ENCODE data around the gene EID2.

EID2 gene

GRCh38 chr19:39508629-39509028 is 31.3 kb downstream of the EID2 start:
- Histone ChIP-seq H4K91ac (ENCODE audit: low read depth, low read length, poor library complexity) (no peak overlapping the region), H3K27me3 (ENCODE audit: control insufficient read depth in 3 of 3, insufficient read depth in 3 of 3, low read depth in 1 of 3, low read length in 3 of 3) (peaks cover 10 to 54% (median 49%) of the 10 kb centered on the region in 3 experiments)

GRCh38 chr19:39507715-39508364 is 32.1 kb downstream of the EID2 start:
- Histone ChIP-seq H3K79me1 (ENCODE audit: low read depth, low read length) (no peaks in the 10 kb centered on the region), H3K9ac (ENCODE audit: low read depth, low read length, poor library complexity) (no peak overlapping the region), H2BK15ac (ENCODE audit: low read length) (peak overlapping the region; percentile 56), H3K4me3 (ENCODE audit: low read length in 2 of 2) (peak overlapping the region; percentile 47 to 82), H2AK5ac (ENCODE audit: low read depth, low read length) (peak overlapping the region; percentile 3), H2AFZ (ENCODE audit: low read length) (peak overlapping the region; percentile 95), H2BK5ac (ENCODE audit: low read length) (peak overlapping the region; percentile 62), H3K9me3 (replicated peaks in 1 of 2; ENCODE audit: control insufficient read depth in 2 of 2, insufficient read depth in 1 of 2, low read depth in 1 of 2, low read length in 2 of 2) (peaks cover 0 to 7% of the 10 kb centered on the region in 2 donors), H2BK120ac (ENCODE audit: low read depth, low read length) (no peak overlapping the region), H4K8ac (ENCODE audit: low read depth, low read length) (no peak overlapping the region), H3K36me3 (replicated peaks in 1 of 2; ENCODE audit: control insufficient read depth in 2 of 2, insufficient read depth in 2 of 2, low read length in 2 of 2) (no peaks in the 10 kb centered on the region), H3K4me1 (ENCODE audit: control insufficient read depth in 2 of 2, insufficient read depth in 1 of 2, low read depth in 1 of 2, low read length in 2 of 2) (no peaks in the 10 kb centered on the region), H2BK12ac (ENCODE audit: low read length) (no peak overlapping the region), H3K4me2 (ENCODE audit: insufficient read depth, low read length, poor library complexity, severe bottlenecking) (peak overlapping the region; percentile 93), H3K14ac (ENCODE audit: low read length) (no peak overlapping the region), H3K27me3 (ENCODE audit: control insufficient read depth in 3 of 3, insufficient read depth in 3 of 3, low read depth in 1 of 3, low read length in 3 of 3) (peaks cover 10 to 56% (median 52%) of the 10 kb centered on the region in 3 experiments), H4K91ac (ENCODE audit: low read depth, low read length, poor library complexity) (no peak overlapping the region), H3K18ac (ENCODE audit: low read length) (peak overlapping the region; percentile 92), H3K27ac (replicated peaks; ENCODE audit: low read length) (no peak overlapping the region), H3K23ac (ENCODE audit: low read depth, low read length, poor library complexity) (no peak overlapping the region), H3K4ac (ENCODE audit: low read length) (no peak overlapping the region)
- WGBS, 2 donors (ENCODE audit: extremely low coverage in 2 of 2, insufficient read length in 2 of 2, insufficient replicate concordance in 1 of 2): no CpG with 5 or more reads among the region's 24 CpGs
- no peak for DNase-seq (ENCODE audit: low spot score)

More at GRCh38 chr19:39508629-39509028, 31.3 kb downstream of the EID2 start:
- H3K4me2 ChIP-seq (ENCODE audit: insufficient read depth, low read length, poor library complexity, severe bottlenecking): no peak overlapping the region
- no peak overlapping the region for H3K23ac ChIP-seq (ENCODE audit: low read depth, low read length, poor library complexity)
- peaks cover 0 to 7% of the 10 kb centered on the region in 2 donors for H3K9me3 ChIP-seq (replicated peaks in 1 of 2; ENCODE audit: control insufficient read depth in 2 of 2, insufficient read depth in 1 of 2, low read depth in 1 of 2, low read length in 2 of 2)
- no peak overlapping the region for H3K4me3 ChIP-seq (ENCODE audit: low read length in 2 of 2)
- no peak overlapping the region for H2BK5ac ChIP-seq (ENCODE audit: low read length)
- H3K18ac ChIP-seq (ENCODE audit: low read length): no peak overlapping the region
- no peak overlapping the region for H3K27ac ChIP-seq (replicated peaks; ENCODE audit: low read length)
- WGBS, 2 donors (ENCODE audit: extremely low coverage in 2 of 2, insufficient read length in 2 of 2, insufficient replicate concordance in 1 of 2): no CpG with 5 or more reads among the region's 9 CpGs
- H4K8ac ChIP-seq (ENCODE audit: low read depth, low read length): no peak overlapping the region
- DNase-seq (ENCODE audit: low spot score): no peak
- H3K4ac ChIP-seq (ENCODE audit: low read length): no peak overlapping the region
- H3K36me3 ChIP-seq (replicated peaks in 1 of 2; ENCODE audit: control insufficient read depth in 2 of 2, insufficient read depth in 2 of 2, low read length in 2 of 2): no peaks in the 10 kb centered on the region
- H3K14ac ChIP-seq (ENCODE audit: low read length): no peak overlapping the region
- H2BK12ac ChIP-seq (ENCODE audit: low read length): no peak overlapping the region
- no peak overlapping the region for H3K9ac ChIP-seq (ENCODE audit: low read depth, low read length, poor library complexity)
- no peaks in the 10 kb centered on the region for H3K4me1 ChIP-seq (ENCODE audit: control insufficient read depth in 2 of 2, insufficient read depth in 1 of 2, low read depth in 1 of 2, low read length in 2 of 2)
- H3K79me1 ChIP-seq (ENCODE audit: low read depth, low read length): no peaks in the 10 kb centered on the region
- no peak overlapping the region for H2AFZ ChIP-seq (ENCODE audit: low read length)
- H2BK15ac ChIP-seq (ENCODE audit: low read length): no peak overlapping the region
- H2BK120ac ChIP-seq (ENCODE audit: low read depth, low read length): no peak overlapping the region
- H2AK5ac ChIP-seq (ENCODE audit: low read depth, low read length): no peak overlapping the region

DNA sequence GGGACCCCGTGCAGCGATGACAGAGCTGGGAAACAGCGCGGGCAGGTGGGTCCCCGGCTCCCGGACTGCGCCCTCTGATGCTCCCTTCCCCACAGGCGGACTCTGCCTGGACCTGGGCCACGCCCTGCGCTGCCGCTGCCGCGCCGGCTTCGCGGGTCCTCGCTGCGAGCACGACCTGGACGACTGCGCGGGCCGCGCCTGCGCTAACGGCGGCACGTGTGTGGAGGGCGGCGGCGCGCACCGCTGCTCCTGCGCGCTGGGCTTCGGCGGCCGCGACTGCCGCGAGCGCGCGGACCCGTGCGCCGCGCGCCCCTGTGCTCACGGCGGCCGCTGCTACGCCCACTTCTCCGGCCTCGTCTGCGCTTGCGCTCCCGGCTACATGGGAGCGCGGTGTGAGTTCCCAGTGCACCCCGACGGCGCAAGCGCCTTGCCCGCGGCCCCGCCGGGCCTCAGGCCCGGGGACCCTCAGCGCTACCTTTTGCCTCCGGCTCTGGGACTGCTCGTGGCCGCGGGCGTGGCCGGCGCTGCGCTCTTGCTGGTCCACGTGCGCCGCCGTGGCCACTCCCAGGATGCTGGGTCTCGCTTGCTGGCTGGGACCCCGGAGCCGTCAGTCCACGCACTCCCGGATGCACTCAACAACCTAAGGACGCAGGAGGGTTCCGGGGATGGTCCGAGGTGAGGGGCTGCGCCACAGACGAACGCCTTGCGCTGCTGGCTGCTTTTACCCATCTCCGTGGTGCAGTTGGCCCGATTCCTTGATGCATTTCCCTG is 32.8 kb downstream of the EID2 start:
- H3K14ac ChIP-seq (ENCODE audit: low read length): no peak overlapping the region
- peak overlapping the region; percentile 93 for H3K4me2 ChIP-seq (ENCODE audit: insufficient read depth, low read length, poor library complexity, severe bottlenecking)
- H2BK120ac ChIP-seq (ENCODE audit: low read depth, low read length): no peak overlapping the region
- H3K23ac ChIP-seq (ENCODE audit: low read depth, low read length, poor library complexity): peak overlapping the region; percentile 32
- no peak overlapping the region for H4K8ac ChIP-seq (ENCODE audit: low read depth, low read length)
- no peaks in the 10 kb centered on the region for H3K79me1 ChIP-seq (ENCODE audit: low read depth, low read length)
- H4K91ac ChIP-seq (ENCODE audit: low read depth, low read length, poor library complexity): no peak overlapping the region
- peak overlapping the region; percentile 3 for H2AK5ac ChIP-seq (ENCODE audit: low read depth, low read length)
- H3K27me3 ChIP-seq (ENCODE audit: control insufficient read depth in 3 of 3, insufficient read depth in 3 of 3, low read depth in 1 of 3, low read length in 3 of 3): peaks cover 10 to 58% (median 52%) of the 10 kb centered on the region in 3 experiments
- WGBS, 2 donors (ENCODE audit: extremely low coverage in 2 of 2, insufficient read length in 2 of 2, insufficient replicate concordance in 1 of 2): no CpG with 5 or more reads among the region's 96 CpGs
- peak overlapping the region; percentile 56 for H2BK15ac ChIP-seq (ENCODE audit: low read length)
- no peaks in the 10 kb centered on the region for H3K36me3 ChIP-seq (replicated peaks in 1 of 2; ENCODE audit: control insufficient read depth in 2 of 2, insufficient read depth in 2 of 2, low read length in 2 of 2)
- H2AFZ ChIP-seq (ENCODE audit: low read length): peak overlapping the region; percentile 95
- peak overlapping the region; percentile 47 to 82 for H3K4me3 ChIP-seq (ENCODE audit: low read length in 2 of 2)
- H2BK5ac ChIP-seq (ENCODE audit: low read length): peak overlapping the region; percentile 62
- no peak overlapping the region for H3K4ac ChIP-seq (ENCODE audit: low read length)
- peak; percentile 71 for DNase-seq (ENCODE audit: low spot score)
- H3K9me3 ChIP-seq (replicated peaks in 1 of 2; ENCODE audit: control insufficient read depth in 2 of 2, insufficient read depth in 1 of 2, low read depth in 1 of 2, low read length in 2 of 2): peaks cover 0 to 10% of the 10 kb centered on the region in 2 donors
- peak overlapping the region; percentile 87 for H3K9ac ChIP-seq (ENCODE audit: low read depth, low read length, poor library complexity)
- H3K4me1 ChIP-seq (ENCODE audit: control insufficient read depth in 2 of 2, insufficient read depth in 1 of 2, low read depth in 1 of 2, low read length in 2 of 2): no peaks in the 10 kb centered on the region
- H3K27ac ChIP-seq (replicated peaks; ENCODE audit: low read length): no peak overlapping the region
- H2BK12ac ChIP-seq (ENCODE audit: low read length): no peak overlapping the region
- peak overlapping the region; percentile 93 for H3K18ac ChIP-seq (ENCODE audit: low read length)

- WGBS, 2 donors (ENCODE audit: extremely low coverage in 2 of 2, insufficient read length in 2 of 2, insufficient replicate concordance in 1 of 2): no CpG with 5 or more reads among the region's 7 CpGs
- no peaks in the 10 kb centered on the region for H3K4me1 ChIP-seq (ENCODE audit: control insufficient read depth in 2 of 2, insufficient read depth in 1 of 2, low read depth in 1 of 2, low read length in 2 of 2)
- no peaks in the 10 kb centered on the region for H3K79me1 ChIP-seq (ENCODE audit: low read depth, low read length)
- peaks cover 10 to 58% (median 52%) of the 10 kb centered on the region in 3 experiments for H3K27me3 ChIP-seq (ENCODE audit: control insufficient read depth in 3 of 3, insufficient read depth in 3 of 3, low read depth in 1 of 3, low read length in 3 of 3)
- no peak overlapping the region for H3K27ac ChIP-seq (replicated peaks; ENCODE audit: low read length)
- H3K23ac ChIP-seq (ENCODE audit: low read depth, low read length, poor library complexity): peak overlapping the region; percentile 32
- peak overlapping the region; percentile 93 for H3K18ac ChIP-seq (ENCODE audit: low read length)
- no peak overlapping the region for H3K4ac ChIP-seq (ENCODE audit: low read length)
- no peak overlapping the region for H2BK5ac ChIP-seq (ENCODE audit: low read length)
- no peak overlapping the region for H2BK15ac ChIP-seq (ENCODE audit: low read length)
- peak overlapping the region; percentile 95 for H2AFZ ChIP-seq (ENCODE audit: low read length)
- no peaks in the 10 kb centered on the region for H3K36me3 ChIP-seq (replicated peaks in 1 of 2; ENCODE audit: control insufficient read depth in 2 of 2, insufficient read depth in 2 of 2, low read length in 2 of 2)
- no peak for DNase-seq (ENCODE audit: low spot score)
- H4K91ac ChIP-seq (ENCODE audit: low read depth, low read length, poor library complexity): no peak overlapping the region
- H3K9ac ChIP-seq (ENCODE audit: low read depth, low read length, poor library complexity): no peak overlapping the region
- H2AK5ac ChIP-seq (ENCODE audit: low read depth, low read length): no peak overlapping the region
- H3K14ac ChIP-seq (ENCODE audit: low read length): no peak overlapping the region
- H3K4me2 ChIP-seq (ENCODE audit: insufficient read depth, low read length, poor library complexity, severe bottlenecking): peak overlapping the region; percentile 41
- no peak overlapping the region for H2BK12ac ChIP-seq (ENCODE audit: low read length)
- H2BK120ac ChIP-seq (ENCODE audit: low read depth, low read length): no peak overlapping the region
- H4K8ac ChIP-seq (ENCODE audit: low read depth, low read length): no peak overlapping the region
- peaks cover 0 to 10% of the 10 kb centered on the region in 2 donors for H3K9me3 ChIP-seq (replicated peaks in 1 of 2; ENCODE audit: control insufficient read depth in 2 of 2, insufficient read depth in 1 of 2, low read depth in 1 of 2, low read length in 2 of 2)
- H3K4me3 ChIP-seq (ENCODE audit: low read length in 2 of 2): peak overlapping the region; percentile 47 to 68
Measured at GRCh38 chr19:39506598-39506943, 33.4 kb downstream of the EID2 start.
